T-helper 1 cell treated with Interleukin-12 subunit alpha and Interleukin-12 subunit beta and Interleukin-4 antibody, amounts not matched to agents 30 ng/mL and 1 ng/mL, for 36 hours (primary cell): ENCODE results near the gene TIMM8B. TPM values are rescaled to one million over a fixed set of nuclear protein-coding genes. Genes with fewer than 3 reads are reported as not detected.
"Not testable (repeated sequence)": the region's sequence is repeated elsewhere in the genome, so short reads cannot be mapped to it uniquely, and the experiment has no call there.

ENCODE experiments used
- intact Hi-C: fragments of 100-400 bp; cut with micrococcal nuclease; formaldehyde crosslinking; loops from one replicate; pipeline ENCODE4 v1.15.1; 2024
- total RNA-seq: library from RNA; stranded (reverse); gene quantifications from 2 replicates; pipeline ENCODE4 v1.2.3, GENCODE V29; 2022

Gene TIMM8B
- total RNA-seq, result 52.0 and 60.2 TPM in 2 replicates

DNA sequence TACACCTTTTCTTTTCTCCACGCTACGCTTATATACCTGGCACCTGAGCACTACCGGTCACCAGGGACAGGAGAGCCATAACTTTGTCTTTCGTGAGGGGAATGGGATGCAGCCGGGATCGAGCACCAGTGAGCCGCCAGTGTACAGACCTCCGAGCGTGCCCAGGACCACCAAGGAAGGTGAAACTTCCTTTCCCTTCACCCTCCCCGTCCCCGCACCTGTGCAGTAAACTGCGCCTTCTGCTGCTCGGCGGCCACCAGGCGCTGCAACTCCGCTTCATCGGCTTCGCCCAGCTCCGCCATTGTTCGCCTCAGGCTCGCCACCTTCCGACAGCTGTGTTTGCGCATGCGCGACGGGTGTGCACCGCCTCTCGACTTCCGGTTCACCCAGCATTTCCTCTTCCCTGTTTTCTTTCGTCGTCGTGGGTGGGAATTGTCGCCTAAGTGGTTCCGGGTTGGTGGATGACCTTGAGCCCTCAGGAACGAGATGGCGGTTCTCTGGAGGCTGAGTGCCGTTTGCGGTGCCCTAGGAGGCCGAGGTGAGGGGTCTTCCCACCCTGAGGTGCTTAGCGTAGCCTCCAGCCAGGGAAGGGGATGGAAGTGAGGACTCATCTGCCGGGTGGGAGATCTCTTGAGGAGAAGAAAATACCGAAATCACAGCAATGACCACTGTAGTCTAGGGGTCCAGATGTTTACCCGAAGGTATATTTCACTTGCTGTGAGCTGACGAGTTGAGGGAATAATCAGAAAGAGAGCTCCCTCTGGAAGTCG is at the start of gene TIMM8B, which contains the start of gene SDHD:
Gene TIMM8B, minus strand, starts transcription at position 335 of the 770 bp plus-strand sequence. Its CDS starts 33 bp downstream, at position 302.
Gene SDHD, plus strand, starts transcription at position 452 of the 770 bp plus-strand sequence. Its CDS starts 35 bp downstream, at position 487.
- intact Hi-C loops, result loop anchor here (1.0 to 10.0 kb wide), 12 partner anchors 12 to 1788 kb away; partner anchors contain the start of genes ALG9, CFAP68, DLAT and FDXACB1

DNA sequence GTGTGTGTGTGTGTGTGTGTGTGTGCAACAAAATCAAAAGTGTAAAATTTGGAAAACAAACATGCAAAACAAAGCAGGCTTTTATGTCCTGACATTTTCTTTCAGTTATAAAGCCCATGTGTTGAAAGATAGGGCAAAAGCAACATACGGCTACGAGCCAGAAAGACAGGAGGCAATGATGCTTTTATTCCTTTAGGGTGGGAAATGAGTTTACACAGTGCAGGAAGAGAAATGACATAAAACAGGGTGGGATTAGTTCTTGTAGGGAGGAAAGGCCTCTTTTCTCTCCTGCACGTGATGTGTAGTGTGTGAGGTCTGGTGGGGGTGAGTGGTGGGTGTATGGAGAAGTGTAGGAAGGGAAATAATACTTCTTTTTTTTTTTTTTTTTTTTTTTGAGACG is 47.9 kb upstream of the TIMM8B start:
- intact Hi-C loops, result no loop called here

GRCh38 chr11:112132737-112133136 is 46.2 kb upstream of the TIMM8B start:
- intact Hi-C loops, result no loop called here

- intact Hi-C loops, result no loop called here
Observed at GRCh38 chr11:112129656-112130055, 43.1 kb upstream of the TIMM8B start.

DNA sequence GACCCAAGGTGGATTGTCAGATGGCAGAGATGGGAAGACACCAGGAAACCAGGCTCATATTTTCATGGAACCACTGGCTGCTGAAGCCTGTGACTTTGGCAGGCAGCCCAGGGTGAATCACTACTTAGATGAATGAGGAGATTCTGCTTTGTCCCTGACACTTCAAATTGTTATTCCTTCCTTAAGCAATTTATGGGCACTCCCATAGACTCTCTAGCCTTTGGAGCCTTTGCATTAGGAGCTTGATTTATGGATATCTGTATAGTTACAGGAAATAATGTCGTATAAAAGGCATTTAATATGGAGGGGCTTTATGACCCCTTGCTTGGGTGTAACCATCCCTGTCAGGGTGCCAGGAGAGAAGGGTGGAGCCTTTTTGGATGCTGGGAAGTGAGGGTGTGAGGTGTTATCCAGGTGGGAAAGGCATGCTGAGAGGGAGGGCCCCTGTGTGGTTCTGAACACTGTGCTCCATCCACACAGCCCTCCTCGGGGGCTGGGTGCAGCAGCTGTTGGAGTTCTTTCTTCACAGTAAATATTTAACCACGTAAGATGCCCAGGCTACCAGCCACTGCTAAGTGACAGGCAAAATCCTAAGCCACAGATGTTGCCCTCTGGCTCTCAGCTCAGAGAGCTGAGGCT is 42.0 kb upstream of the TIMM8B start:
- intact Hi-C loops, result no loop called here

DNA sequence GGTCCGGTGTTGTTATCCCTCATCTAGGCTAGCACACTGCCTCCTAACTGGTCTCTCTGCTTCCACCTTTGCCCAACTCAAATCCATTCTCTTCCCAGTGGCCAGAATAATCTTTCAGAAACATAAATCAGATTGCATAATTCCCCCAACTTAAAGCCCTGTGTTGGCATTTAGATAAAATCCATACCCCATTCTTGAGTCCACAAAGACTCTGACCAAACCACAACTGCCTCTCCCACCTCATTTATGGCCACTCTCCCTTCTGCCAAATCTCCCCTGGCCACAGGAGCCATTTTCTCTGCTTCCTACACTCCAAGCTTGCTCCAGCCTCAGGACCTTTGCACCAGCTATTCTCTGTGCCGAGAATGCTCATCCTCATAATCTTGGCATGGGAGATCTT is 40.5 kb upstream of the TIMM8B start:
- intact Hi-C loops, result no loop called here

GRCh38 chr11:112123129-112123528 is 36.6 kb upstream of the TIMM8B start:
- intact Hi-C loops, result no loop called here

DNA sequence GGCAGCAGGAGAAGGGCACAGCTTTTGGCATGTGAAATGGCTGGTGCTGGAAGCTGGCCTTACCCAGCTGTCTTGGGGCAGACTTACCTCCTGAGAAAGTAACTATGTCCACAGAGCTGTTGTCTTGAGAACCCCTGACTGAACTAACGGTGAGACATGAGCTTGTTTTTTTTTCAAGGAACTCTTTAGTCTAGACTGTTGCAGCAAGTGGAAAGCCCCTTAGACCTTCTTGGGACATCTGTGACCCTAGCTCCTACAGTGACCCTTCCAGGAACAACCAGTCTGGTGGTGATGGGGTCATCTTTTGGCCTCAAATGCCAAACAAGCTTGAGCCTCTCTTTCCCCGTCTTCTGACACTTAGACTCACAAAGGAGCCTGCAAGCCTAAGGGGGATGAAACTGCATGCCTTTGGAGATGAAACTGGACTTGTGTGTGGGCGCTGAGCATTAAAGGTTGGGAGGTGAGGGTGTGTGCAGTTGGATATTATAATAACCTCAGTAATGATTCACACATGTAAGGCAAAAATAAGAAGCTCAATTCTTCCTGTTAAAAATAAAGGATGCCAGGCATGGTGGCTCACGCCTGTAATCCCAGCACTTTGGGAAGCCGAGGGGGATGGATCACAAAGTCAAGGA is 35.5 kb upstream of the TIMM8B start:
- intact Hi-C loops, result no loop called here

DNA sequence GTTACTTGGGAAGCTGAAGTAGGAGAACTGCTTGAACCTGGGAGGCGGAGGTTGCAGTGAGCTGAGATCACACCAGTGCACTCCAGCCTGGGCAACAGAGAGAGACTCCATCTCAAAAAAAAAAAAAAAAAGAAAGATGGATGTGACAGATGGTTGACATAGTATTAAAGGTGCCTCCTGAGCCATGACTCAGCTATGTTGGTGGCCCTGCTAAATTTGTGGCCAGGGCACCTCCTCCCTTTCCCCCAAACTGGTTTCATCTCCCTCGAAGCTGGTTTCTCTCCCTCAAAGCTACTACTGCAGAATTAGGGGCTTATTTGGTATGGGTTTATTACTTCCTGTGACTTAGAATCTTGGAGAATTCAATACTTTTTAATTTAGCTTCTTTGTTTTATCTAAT is 31.6 kb upstream of the TIMM8B start:
- intact Hi-C loops, result no loop called here

DNA sequence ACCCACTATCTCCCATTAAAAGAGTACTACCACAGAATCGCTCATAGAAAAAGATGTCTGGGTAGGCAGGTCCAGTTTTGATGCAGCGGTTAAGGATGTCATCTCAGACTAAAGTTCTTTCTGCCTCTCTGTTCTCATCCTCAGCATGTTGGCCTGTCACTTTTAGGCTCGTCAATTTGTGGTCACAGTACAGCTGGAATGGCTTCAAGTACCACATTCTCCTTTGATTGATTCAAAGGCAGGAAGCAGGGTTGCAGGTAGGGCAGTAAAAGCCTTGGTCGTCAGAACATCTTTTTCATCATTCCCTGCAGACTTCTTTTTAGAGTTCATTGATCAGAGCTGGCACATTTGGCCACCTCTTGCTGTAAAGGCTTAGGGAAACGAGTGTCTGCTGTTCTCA is 28.8 kb upstream of the TIMM8B start:
- intact Hi-C loops, result no loop called here

DNA sequence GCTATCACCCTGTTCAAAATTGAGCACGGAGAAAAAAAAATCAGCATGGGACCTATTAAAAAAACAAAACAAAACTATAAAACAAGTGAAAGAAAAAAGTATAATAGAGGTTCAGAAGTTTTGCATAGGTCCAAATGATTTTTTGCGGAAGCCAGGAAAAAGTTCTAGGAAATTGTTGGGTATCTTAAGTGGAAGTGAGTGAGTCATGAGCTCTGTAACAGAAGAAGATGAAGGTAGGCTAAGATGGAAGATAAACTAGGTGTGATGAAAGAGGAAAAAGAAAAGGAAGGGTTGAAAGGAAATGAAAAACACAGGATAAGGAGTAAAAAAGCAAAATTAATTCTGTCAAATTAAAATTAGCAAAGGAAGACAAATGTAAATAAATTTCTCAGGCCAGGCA is 27.9 kb upstream of the TIMM8B start:
- intact Hi-C loops, result no loop called here

DNA sequence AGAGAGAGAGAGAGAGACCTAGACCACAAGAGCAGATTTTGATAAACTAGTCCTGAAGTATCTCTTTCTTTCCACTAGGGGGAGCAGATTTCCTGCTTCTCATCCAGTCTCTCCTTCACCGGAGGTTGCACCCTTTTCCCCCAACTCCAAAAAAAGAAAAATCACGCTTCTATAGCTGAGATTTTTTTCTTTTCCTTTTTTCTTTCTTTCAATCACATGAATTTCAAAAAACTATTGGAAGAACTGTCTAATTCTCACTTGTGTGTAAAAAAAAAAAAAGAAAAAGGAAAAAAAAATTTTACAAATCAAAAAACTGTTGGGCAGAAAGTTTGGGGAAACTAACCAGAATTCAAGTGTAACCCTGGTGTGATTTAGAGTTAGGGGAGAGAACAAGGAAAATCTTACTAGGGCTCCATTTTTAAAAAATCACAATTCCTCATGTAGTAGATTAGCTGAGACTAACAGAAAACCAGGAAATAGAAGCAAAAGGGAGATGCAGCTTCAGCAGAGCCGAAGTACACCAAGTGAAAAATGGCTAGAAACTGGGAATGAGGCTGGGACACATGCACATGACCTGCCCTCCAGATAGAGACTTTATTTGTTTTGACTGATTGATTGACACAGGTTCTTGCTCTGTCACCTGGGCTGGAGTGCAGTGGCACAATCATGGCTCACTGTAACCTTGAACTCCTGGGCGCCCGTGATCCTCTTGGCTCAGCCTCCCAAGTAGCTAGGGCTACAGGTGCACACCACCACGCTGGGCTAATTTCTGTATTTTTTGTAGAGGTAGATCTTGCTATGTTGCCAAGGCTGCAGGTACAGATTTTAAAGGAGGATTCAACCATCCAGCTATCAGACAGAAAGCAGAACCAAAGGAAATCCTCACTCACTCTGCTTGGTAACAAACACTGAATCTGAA is 27.2 kb upstream of the TIMM8B start:
- intact Hi-C loops, result loop anchor here (1.0 kb wide), 3 partner anchors 62 to 182 kb away; partner anchors contain the start of gene BCO2

GRCh38 chr11:112106070-112106469 is 19.5 kb upstream of the TIMM8B start:
- intact Hi-C loops, result no loop called here

DNA sequence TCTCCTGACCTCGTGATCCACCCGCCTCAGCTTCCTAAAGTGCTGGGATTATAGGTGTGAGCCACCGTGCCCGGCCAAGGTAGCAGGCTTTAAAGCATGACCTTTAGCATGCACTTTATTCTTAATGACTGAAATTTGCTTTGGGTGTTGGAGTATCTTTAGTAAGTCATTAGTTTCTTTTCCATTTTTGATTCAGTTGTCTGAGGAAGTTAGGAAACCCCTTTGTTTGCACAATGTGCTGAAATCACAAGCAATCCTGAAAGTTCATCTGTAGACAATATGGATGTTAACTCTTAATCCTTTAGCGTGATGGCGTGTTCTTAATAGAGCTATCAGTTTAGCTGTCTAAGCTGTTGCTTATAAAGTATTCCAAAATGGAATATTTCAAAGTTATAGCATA is 16.9 kb upstream of the TIMM8B start:
- intact Hi-C loops, result no loop called here

- intact Hi-C loops, result no loop called here
Observed at GRCh38 chr11:112100462-112100861, 13.9 kb upstream of the TIMM8B start.

DNA sequence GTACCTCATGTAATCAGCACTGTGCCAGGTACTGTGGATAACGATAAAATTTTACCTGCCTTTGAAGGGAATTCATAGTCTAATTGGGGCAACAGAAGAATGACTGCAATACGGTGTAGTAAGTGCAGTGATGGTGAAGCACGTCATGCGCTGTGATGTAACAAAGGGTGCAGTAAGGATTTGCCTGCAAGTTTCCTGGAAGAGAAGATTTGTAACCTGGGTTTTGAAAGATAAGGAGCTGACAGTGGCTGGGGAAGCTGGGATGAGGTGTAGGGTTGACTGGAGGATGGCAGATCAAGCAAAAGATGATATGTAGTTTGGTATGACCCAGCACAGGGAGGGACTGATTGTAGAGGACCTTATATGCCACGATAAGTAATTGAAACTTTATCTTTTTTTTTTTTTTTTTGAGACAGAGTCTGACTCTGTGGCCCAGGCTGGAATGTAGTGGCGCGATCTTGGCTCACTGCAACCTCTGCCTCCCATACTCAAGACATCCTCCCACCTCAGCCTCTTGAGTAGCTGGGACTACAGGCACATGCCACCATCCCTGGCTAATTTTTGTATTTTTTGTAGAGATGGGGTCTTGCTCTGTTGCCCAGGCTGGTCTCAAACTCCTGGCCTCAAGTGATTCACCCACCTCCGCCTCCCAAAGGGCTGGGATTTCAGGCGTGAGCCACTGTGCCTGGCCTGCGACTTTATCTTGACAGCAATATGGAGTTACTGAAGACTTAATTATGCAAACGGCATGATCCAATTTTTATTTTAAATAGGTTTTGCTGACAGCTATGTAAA is 11.4 kb upstream of the TIMM8B start:
- intact Hi-C loops, result no loop called here

GRCh38 chr11:112096194-112096593 is 9.6 kb upstream of the TIMM8B start:
- intact Hi-C loops, result no loop called here

DNA sequence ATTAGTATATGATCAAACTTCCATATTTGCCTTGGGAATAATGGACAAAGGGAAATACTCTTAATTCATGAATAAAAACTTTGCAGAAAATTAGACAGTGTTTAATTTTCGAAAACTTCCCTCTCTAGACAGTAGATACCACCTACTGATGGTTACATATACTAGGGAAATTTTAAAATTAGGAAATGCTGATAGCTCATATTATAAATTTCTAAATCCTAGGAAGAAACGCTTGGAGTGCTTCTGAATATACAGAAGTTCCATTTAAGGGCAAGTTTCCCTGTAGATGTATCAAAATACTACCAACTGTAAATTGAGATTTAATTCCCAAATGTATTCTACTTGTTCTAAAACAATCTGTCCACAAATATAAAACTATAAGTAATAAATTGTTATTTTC is 8.7 kb upstream of the TIMM8B start:
- intact Hi-C loops, result not testable (repeated sequence)

GRCh38 chr11:112087212-112087611 is 656 bp upstream of the TIMM8B start:
- intact Hi-C loops, result loop anchor here (2.0 to 10.0 kb wide), 4 partner anchors 216 to 1788 kb away; partner anchors contain the start of genes ALG9, SIK2, USP28 and ZW10

DNA sequence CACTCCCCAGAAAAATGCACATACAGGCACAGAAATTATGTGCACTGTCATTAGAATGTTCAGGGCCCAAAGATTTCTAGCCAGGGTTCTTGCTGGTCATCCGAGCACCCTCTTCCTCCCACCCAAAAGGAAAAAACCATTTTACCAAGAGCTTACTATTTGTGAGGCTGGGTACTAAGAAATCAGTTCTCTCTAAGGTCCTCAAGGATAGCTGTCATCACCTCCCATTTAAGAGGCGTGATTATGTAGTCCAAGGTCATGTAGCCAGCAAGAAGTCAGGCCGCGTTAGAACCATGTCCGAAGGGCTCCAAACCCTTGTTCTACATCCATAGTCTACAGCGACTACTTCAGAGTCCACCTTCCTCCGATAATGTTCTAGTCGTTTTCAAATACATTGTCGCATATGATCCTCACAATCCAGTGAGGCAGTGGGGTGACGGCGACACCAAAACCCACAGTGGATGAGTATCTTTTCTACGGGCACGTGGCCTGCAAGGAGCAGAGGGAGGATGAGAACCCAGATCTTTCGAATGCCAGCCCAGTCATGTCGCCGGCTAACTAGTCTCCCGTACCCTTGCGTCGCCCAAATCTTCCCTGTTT is 634 bp downstream of the TIMM8B start:
- intact Hi-C loops, result loop anchor here (1.0 to 10.0 kb wide), 12 partner anchors 12 to 1789 kb away; partner anchors contain the start of genes ALG9, CFAP68, DLAT and FDXACB1
